GM12878 (cell line): ENCODE data around the gene NOC4L. TPM values are rescaled to one million over a fixed set of nuclear protein-coding genes. Genes with fewer than 3 reads are reported as not detected.

Experiments used
- ATAC-seq: fragments of 200-7000 bp; cut with Tn5 transposase; 3 replicates; pipeline ENCODE4 v1.9.1; 2020; ENCODE audit warnings: mild to moderate bottlenecking, moderate library complexity
- BruUV-seq: library from RNA; stranded (reverse); fragments of 400-500 nt; replicated peaks from 2 replicates; lab custom pipeline; 2021; lab: Mats Ljungman, UMichigan
- CTCF ChIA-PET: fragments of 300-600 bp; sonication (Branson Sonifier 250); formaldehyde crosslinking; extraction: SDS; loops from one replicate; lab custom pipeline; 2021; ENCODE audit warnings: inconsistent platforms; lab: Yijun Ruan, JAX
- POLR2A ChIA-PET: fragments of 350-600 bp; formaldehyde crosslinking; extraction: SDS; loops from one replicate; lab custom pipeline; 2021; ENCODE audit warnings: inconsistent platforms; lab: Charles Lee
- RAD21 ChIA-PET: fragments of 300-600 bp; sonication (Branson Sonifier 250); formaldehyde crosslinking; loops from one replicate; lab custom pipeline; 2023; ENCODE audit warnings: antibody characterized with exemption; ENCODE audit not compliant: unreplicated experiment; lab: Charles Lee
- SMC1A ChIA-PET: fragments of 300-600 bp; sonication (Branson Sonifier 250); formaldehyde crosslinking; loops from one replicate; lab custom pipeline; 2023; ENCODE audit not compliant: unreplicated experiment, uncharacterized antibody; lab: Charles Lee
- DNase-seq: peaks from one replicate; pipeline ENCODE4 v3.0.0-alpha.2; 2011; ENCODE audit warnings: low read depth, low spot score
- FAIRE-seq: peaks from 3 replicates; lab custom pipeline; 2011; peaks lifted over from hg19 to GRCh38; lab: Jason Lieb, UNC
- H2AFZ ChIP-seq: 2 replicates; pipeline ENCODE4 v1.6.0; 2011; ENCODE audit warnings: low read depth, low read length, control low read depth; ENCODE audit not compliant: control insufficient read depth
- H3K27ac ChIP-seq: 2 replicates; pipeline ENCODE4 v1.5.1; 2011; ENCODE audit warnings: control low read depth; ENCODE audit not compliant: control insufficient read depth, insufficient read depth
- H3K27me3 ChIP-seq, 2 experiments: replicated peaks in 1 of 2; 2 replicates each; pipeline versions ENCODE4 v1.6.0 to v1.6.1; 2011; ENCODE audit warnings: low read length in 1 of 2; ENCODE audit not compliant: control insufficient read depth in 2 of 2, insufficient read depth in 2 of 2
- H3K36me3 ChIP-seq, 2 experiments: 2 replicates each; pipeline ENCODE4 v1.5.1; 2011; ENCODE audit warnings: low read length in 1 of 2; ENCODE audit not compliant: control insufficient read depth in 2 of 2, insufficient read depth in 2 of 2
- H3K4me1 ChIP-seq: 2 replicates; pipeline ENCODE4 v1.6.1; 2011; ENCODE audit warnings: mild to moderate bottlenecking, low read length, moderate library complexity, mixed read lengths; ENCODE audit not compliant: control insufficient read depth, insufficient read depth
- H3K4me2 ChIP-seq: 2 replicates; pipeline ENCODE4 v1.6.0; 2011; ENCODE audit warnings: control low read depth; ENCODE audit not compliant: control insufficient read depth, insufficient read depth
- H3K4me3 ChIP-seq: fragments of 200-600 bp; sonication (generic); 2 replicates; pipeline ENCODE4 v1.5.1; 2016
- H3K79me2 ChIP-seq: 2 replicates; pipeline ENCODE4 v1.6.0; 2011; ENCODE audit warnings: low read length; ENCODE audit not compliant: control insufficient read depth, insufficient read depth
- H3K9ac ChIP-seq: 2 replicates; pipeline ENCODE4 v1.8.0; 2011; ENCODE audit warnings: low read length, control low read depth, mixed read lengths; ENCODE audit not compliant: control insufficient read depth, insufficient read depth
- H3K9me3 ChIP-seq: replicated peaks from 3 replicates; pipeline ENCODE4 v1.5.1; 2011; ENCODE audit warnings: mild to moderate bottlenecking, low read length; ENCODE audit not compliant: control insufficient read depth, insufficient read depth
- H4K20me1 ChIP-seq: 2 replicates; pipeline ENCODE4 v1.6.0; 2011; ENCODE audit not compliant: control insufficient read depth, insufficient read depth
- CHD1 ChIP-seq: IDR thresholded peaks from 2 replicates; pipeline ENCODE4 v1.6.1; 2012; ENCODE audit warnings: low read depth, low read length, improper control_type of control experiment
- FOXM1 ChIP-seq: IDR thresholded peaks from 2 replicates; pipeline ENCODE4 v1.6.1; 2012; ENCODE audit warnings: low read depth, mild to moderate bottlenecking, inconsistent platforms, low read length, moderate library complexity
- IRF4 ChIP-seq: IDR thresholded peaks from 2 replicates; pipeline ENCODE4 v1.6.1; 2011; ENCODE audit warnings: low read depth, low read length
- LARP7 ChIP-seq: fragments of 450-650 bp; IDR thresholded peaks from 2 replicates; pipeline ENCODE4 v1.6.1; 2017; ENCODE audit warnings: mild to moderate bottlenecking
- MTA3 ChIP-seq: IDR thresholded peaks from 2 replicates; pipeline ENCODE4 v1.6.1; 2012; ENCODE audit warnings: low read length, inconsistent platforms, borderline replicate concordance
- MXI1 ChIP-seq: fragments of 150-350 bp; IDR thresholded peaks from 2 replicates; pipeline ENCODE4 v1.6.1; 2011; ENCODE audit warnings: low read depth, mild to moderate bottlenecking, inconsistent platforms, low read length, improper control_type of control experiment
- PAX5 ChIP-seq: IDR thresholded peaks from 2 replicates; pipeline ENCODE4 v1.6.1; 2011; ENCODE audit warnings: low read depth, low read length, borderline replicate concordance
- SUZ12 ChIP-seq: fragments of 200-600 bp; sonication (generic); IDR thresholded peaks from one replicate; pipeline ENCODE4 v1.6.1; 2018; ENCODE audit warnings: antibody characterized with exemption, mild to moderate bottlenecking; ENCODE audit not compliant: unreplicated experiment
- TBL1XR1 ChIP-seq: IDR thresholded peaks from 2 replicates; pipeline ENCODE4 v1.6.1; 2012; ENCODE audit warnings: low read depth, low read length, improper control_type of control experiment
- ZNF622 ChIP-seq: fragments of 450-650 bp; IDR thresholded peaks from 2 replicates; pipeline ENCODE4 v1.6.1; 2017; ENCODE audit warnings: mild to moderate bottlenecking, inconsistent platforms
- WGBS: methylation state at CpG from one replicate; pipeline ENCODE4 v1.1.6; 2016; ENCODE audit warnings: low lambda C conversion rate; ENCODE audit not compliant: insufficient replicate concordance, insufficient coverage; ENCODE audit errors: missing lambda C conversion rate; 5-methylcytosine and 5-hydroxymethylcytosine counted together
- in situ Hi-C: fragments of 300-500 bp; cut with MboI; formaldehyde crosslinking; loops from 9 replicates; pipeline ENCODE4 v1.14.3; 2018; ENCODE audit warnings: mixed read lengths
- intact Hi-C: fragments of 100-400 bp; cut with micrococcal nuclease; formaldehyde crosslinking; loops from one replicate; pipeline ENCODE4 v1.14.2; 2022; ENCODE audit not compliant: unreplicated experiment
- polyA plus RNA-seq, 11 experiments: library from polyadenylated mRNA; depleted of rRNA in 4 of 11; unstranded in 6 of 11; stranded (reverse) in 5 of 11; fragments of >200 nt; fragmentation: Nextera tagmentation in 4 of 11; fragmentation: Illumina TruSeq in 1 of 11; extraction: Ambion mirVana in 4 of 11; extraction: Trizol in 1 of 11; gene quantifications; 1 replicate in 1 of 11; 2 replicates in 10 of 11; pipeline versions ENCODE4 v1.2.1 to v1.2.3, GENCODE V29; 2011 to 2016; ENCODE audit warnings: inconsistent platforms in 2 of 11, missing spikeins in 2 of 11, low read depth in 1 of 11
- total RNA-seq, 4 experiments: library from RNA; depleted of rRNA in 3 of 4; stranded (reverse); fragments of >200 nt in 3 of 4; fragmentation: Illumina TruSeq in 1 of 4; extraction: Trizol in 1 of 4; gene quantifications; 2 replicates each; pipeline versions ENCODE4 v1.2.1 to v1.2.3, GENCODE V29; 2013 to 2021
- TF ChIP-seq, protein P1 (sequence below): fragments of 450-650 bp; IDR thresholded peaks from 2 replicates; pipeline ENCODE4 v1.6.1; 2014; ENCODE audit warnings: mild to moderate bottlenecking
- TF ChIP-seq, protein P2 (sequence below): fragments of 150-350 bp; IDR thresholded peaks from 2 replicates; pipeline ENCODE4 v1.6.1; 2014; ENCODE audit warnings: mild to moderate bottlenecking, low read depth, low read length
- TF ChIP-seq, protein P3 (sequence below): IDR thresholded peaks from 2 replicates; pipeline ENCODE4 v1.6.1; 2012; ENCODE audit warnings: low read length, inconsistent platforms

Gene NOC4L
- total and polyA plus RNA-seq, 10 of the 15 experiments (the other 5 are each of a cell fraction or from before 2014, with no cell fraction given): 0.72 to 68.2 (median 15.2) TPM

DNA sequence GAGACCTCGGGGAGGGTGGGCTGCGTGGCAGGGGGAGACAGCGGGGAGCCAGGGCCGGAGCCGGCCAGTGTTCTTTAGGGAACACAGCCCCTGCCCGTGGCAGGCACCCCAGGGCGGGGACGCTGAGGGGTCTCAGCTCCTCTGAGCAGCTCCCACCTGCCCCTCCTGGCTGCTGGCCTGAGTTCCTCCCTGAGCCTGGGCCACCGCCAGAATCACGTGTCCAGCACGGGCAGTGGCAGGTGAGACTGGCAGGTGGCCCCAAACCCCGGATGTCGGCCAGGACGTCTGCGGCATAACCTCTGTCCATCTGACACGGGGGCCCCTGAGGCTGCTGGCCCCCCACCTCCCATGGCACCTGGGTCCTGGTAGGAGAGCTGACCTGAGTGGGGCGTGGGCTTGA is 25.1 kb downstream of the NOC4L start:
- Histone ChIP-seq H3K9ac (no peak overlapping the region), H3K4me1 (peaks cover 1% of the 10 kb centered on the region; the same call in 1 of the 2 replicates), H3K4me2 (no peak overlapping the region), H4K20me1 (no peaks in the 10 kb centered on the region), H3K79me2 (no peaks in the 10 kb centered on the region), H3K9me3 (no peaks in the 10 kb centered on the region), H2AFZ (no peak overlapping the region), H3K27me3 (no peaks in the 10 kb centered on the region), H3K36me3 (no peaks in the 10 kb centered on the region), H3K4me3 (no peak overlapping the region), H3K27ac (no peak overlapping the region)
- intact Hi-C loops (no loop called here), in situ Hi-C loops (no loop called here)
- ChIA-PET SMC1A (no interaction called here), CTCF (no interaction called here), RAD21 (no interaction called here), POLR2A (no interaction called here)
- WGBS: 76% methylated on average over 9 of the region's 17 CpGs
- TF ChIP-seq MXI1: no peak
- no peak for TF ChIP-seq CHD1
- no peak for TF ChIP-seq MTA3
- no peak for TF ChIP-seq FOXM1
- TF ChIP-seq IRF4: no peak
- no peak for TF ChIP-seq TBL1XR1
- TF ChIP-seq, protein P1, sequence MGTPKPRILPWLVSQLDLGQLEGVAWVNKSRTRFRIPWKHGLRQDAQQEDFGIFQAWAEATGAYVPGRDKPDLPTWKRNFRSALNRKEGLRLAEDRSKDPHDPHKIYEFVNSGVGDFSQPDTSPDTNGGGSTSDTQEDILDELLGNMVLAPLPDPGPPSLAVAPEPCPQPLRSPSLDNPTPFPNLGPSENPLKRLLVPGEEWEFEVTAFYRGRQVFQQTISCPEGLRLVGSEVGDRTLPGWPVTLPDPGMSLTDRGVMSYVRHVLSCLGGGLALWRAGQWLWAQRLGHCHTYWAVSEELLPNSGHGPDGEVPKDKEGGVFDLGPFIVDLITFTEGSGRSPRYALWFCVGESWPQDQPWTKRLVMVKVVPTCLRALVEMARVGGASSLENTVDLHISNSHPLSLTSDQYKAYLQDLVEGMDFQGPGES: no peak
- TF ChIP-seq, protein P2, sequence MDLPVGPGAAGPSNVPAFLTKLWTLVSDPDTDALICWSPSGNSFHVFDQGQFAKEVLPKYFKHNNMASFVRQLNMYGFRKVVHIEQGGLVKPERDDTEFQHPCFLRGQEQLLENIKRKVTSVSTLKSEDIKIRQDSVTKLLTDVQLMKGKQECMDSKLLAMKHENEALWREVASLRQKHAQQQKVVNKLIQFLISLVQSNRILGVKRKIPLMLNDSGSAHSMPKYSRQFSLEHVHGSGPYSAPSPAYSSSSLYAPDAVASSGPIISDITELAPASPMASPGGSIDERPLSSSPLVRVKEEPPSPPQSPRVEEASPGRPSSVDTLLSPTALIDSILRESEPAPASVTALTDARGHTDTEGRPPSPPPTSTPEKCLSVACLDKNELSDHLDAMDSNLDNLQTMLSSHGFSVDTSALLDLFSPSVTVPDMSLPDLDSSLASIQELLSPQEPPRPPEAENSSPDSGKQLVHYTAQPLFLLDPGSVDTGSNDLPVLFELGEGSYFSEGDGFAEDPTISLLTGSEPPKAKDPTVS: no peak
- TF ChIP-seq, protein P3, sequence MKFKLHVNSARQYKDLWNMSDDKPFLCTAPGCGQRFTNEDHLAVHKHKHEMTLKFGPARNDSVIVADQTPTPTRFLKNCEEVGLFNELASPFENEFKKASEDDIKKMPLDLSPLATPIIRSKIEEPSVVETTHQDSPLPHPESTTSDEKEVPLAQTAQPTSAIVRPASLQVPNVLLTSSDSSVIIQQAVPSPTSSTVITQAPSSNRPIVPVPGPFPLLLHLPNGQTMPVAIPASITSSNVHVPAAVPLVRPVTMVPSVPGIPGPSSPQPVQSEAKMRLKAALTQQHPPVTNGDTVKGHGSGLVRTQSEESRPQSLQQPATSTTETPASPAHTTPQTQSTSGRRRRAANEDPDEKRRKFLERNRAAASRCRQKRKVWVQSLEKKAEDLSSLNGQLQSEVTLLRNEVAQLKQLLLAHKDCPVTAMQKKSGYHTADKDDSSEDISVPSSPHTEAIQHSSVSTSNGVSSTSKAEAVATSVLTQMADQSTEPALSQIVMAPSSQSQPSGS: no peak
- no peak for TF ChIP-seq SUZ12
- TF ChIP-seq LARP7: no peak
- no peak for TF ChIP-seq ZNF622
- no peak for TF ChIP-seq PAX5
- FAIRE-seq (no peak), ATAC-seq (no peak), DNase-seq (no peak)
- no TSS peak for BruUV-seq
